CD8-positive, alpha-beta memory T cell (primary cell): ENCODE results near the gene LRRC42. TPM values are rescaled to one million over a fixed set of nuclear protein-coding genes. Genes with fewer than 3 reads are reported as not detected.

Experiments used
- CTCF ChIA-PET: fragments of 350-600 bp; sonication (Branson Sonifier 250); formaldehyde crosslinking; loops from one replicate; lab custom pipeline; 2021; ENCODE audit warnings: antibody characterized with exemption; lab: Charles Lee
- POLR2A ChIA-PET: fragments of 350-600 bp; sonication (Branson Sonifier 250); formaldehyde crosslinking; loops from one replicate; lab custom pipeline; 2021; ENCODE audit warnings: antibody characterized with exemption; lab: Charles Lee
- DNase-seq, 5 donors: peaks; one replicate each; pipeline versions ENCODE4 v3.0.0 to v3.0.0-alpha.2; 2020 to 2022; ENCODE audit warnings: mixed read lengths in 1 of 5
- H3K27ac ChIP-seq: one replicate; pipeline ENCODE4 v1.7.0; 2013; ENCODE audit warnings: low read depth, mild to moderate bottlenecking, low read length, moderate library complexity
- H3K27me3 ChIP-seq: 2 replicates; pipeline ENCODE4 v1.7.0; 2013; ENCODE audit warnings: low read length, mild to moderate bottlenecking; ENCODE audit not compliant: insufficient read depth, poor library complexity, severe bottlenecking
- H3K36me3 ChIP-seq: 2 replicates; pipeline ENCODE4 v1.7.0; 2013; ENCODE audit warnings: mild to moderate bottlenecking, low read length, moderate library complexity; ENCODE audit not compliant: insufficient read depth
- H3K4me1 ChIP-seq: 2 replicates; pipeline ENCODE4 v1.7.0; 2013; ENCODE audit warnings: mild to moderate bottlenecking, low read length, moderate library complexity; ENCODE audit not compliant: insufficient read depth
- H3K4me3 ChIP-seq: 2 replicates; pipeline ENCODE4 v1.7.0; 2013; ENCODE audit warnings: mild to moderate bottlenecking, low read length
- H3K9me3 ChIP-seq: 2 replicates; pipeline ENCODE4 v1.7.0; 2013; ENCODE audit warnings: mild to moderate bottlenecking, low read length
- H3K27ac Mint-ChIP-seq, 8 donors: one replicate each; pipeline ENCODE4 v1.8.0; 2020 to 2021; ENCODE audit warnings: mixed read lengths in 8 of 8, mild to moderate bottlenecking in 6 of 8, inconsistent platforms in 3 of 8, moderate library complexity in 3 of 8
- H3K27me3 Mint-ChIP-seq, 2 donors: one replicate each; pipeline ENCODE4 v1.8.0; 2020 to 2021; ENCODE audit warnings: mixed read lengths in 2 of 2, mild to moderate bottlenecking in 1 of 2, moderate library complexity in 1 of 2
- H3K36me3 Mint-ChIP-seq, 3 donors: one replicate each; pipeline ENCODE4 v1.8.0; 2020 to 2021; ENCODE audit warnings: mixed read lengths in 3 of 3, inconsistent platforms in 1 of 3, mild to moderate bottlenecking in 1 of 3
- H3K4me1 Mint-ChIP-seq, 3 donors: one replicate each; pipeline ENCODE4 v1.8.0; 2020 to 2021; ENCODE audit warnings: mixed read lengths in 3 of 3, inconsistent platforms in 1 of 3, mild to moderate bottlenecking in 1 of 3
- H3K4me3 Mint-ChIP-seq, 7 donors: one replicate each; pipeline ENCODE4 v1.8.0; 2020 to 2021; ENCODE audit warnings: mixed read lengths in 7 of 7, mild to moderate bottlenecking in 6 of 7, moderate library complexity in 4 of 7, inconsistent platforms in 2 of 7
- H3K9me3 Mint-ChIP-seq, 5 donors: one replicate each; pipeline ENCODE4 v1.8.0; 2020 to 2022; ENCODE audit warnings: mixed read lengths in 5 of 5, mild to moderate bottlenecking in 3 of 5, moderate library complexity in 2 of 5, inconsistent platforms in 1 of 5
- polyA plus RNA-seq: library from polyadenylated mRNA; unstranded; fragments of 300-500 nt; fragmentation: Illumina TruSeq; gene quantifications from one replicate; pipeline ENCODE4 v1.2.3, GENCODE V29; 2021
- total RNA-seq, 2 experiments: library from RNA; stranded (reverse); gene quantifications; one replicate each; pipeline ENCODE4 v1.2.3, GENCODE V29; 2021

LRRC42 gene
- total and polyA plus RNA-seq, 3 experiments from 2014 or later = 8.3 to 25.7 (median 23.6) TPM

GRCh38 chr1:53951697-53952096 is 5.5 kb downstream of the LRRC42 start:
- DNase-seq = no peak
- Histone ChIP-seq H3K4me3 (no peak overlapping the region), H3K9me3 (no peaks in the 10 kb centered on the region), H3K27ac (no peak overlapping the region), H3K36me3 (peaks cover 7% of the 10 kb centered on the region), H3K4me1 (peaks cover 9% of the 10 kb centered on the region), H3K27me3 (no peaks in the 10 kb centered on the region)
- Mint-ChIP-seq H3K27me3 (no peaks in the 10 kb centered on the region), H3K36me3 (peaks cover 0 to 40% (median 9%) of the 10 kb centered on the region in 3 donors), H3K9me3 (no peaks in the 10 kb centered on the region), H3K27ac (no peak overlapping the region), H3K4me3 (no peak overlapping the region), H3K4me1 (peaks cover 11 to 41% (median 33%) of the 10 kb centered on the region in 3 donors)
- ChIA-PET POLR2A (no interaction called here), CTCF (no interaction called here)

GRCh38 chr1:53954128-53954527 is 8.0 kb downstream of the LRRC42 start:
- Histone ChIP-seq H3K9me3 (no peaks in the 10 kb centered on the region), H3K27me3 (no peaks in the 10 kb centered on the region), H3K36me3 (peaks cover 7% of the 10 kb centered on the region), H3K27ac (no peak overlapping the region), H3K4me3 (no peak overlapping the region), H3K4me1 (no peaks in the 10 kb centered on the region)
- Mint-ChIP-seq H3K36me3 (peaks cover 0 to 49% (median 9%) of the 10 kb centered on the region in 3 donors), H3K27ac (no peak overlapping the region), H3K4me3 (no peak overlapping the region), H3K9me3 (no peaks in the 10 kb centered on the region), H3K4me1 (peaks cover 2 to 32% (median 18%) of the 10 kb centered on the region in 3 donors), H3K27me3 (no peaks in the 10 kb centered on the region)
- no peak for DNase-seq
- POLR2A ChIA-PET = no interaction called here
- CTCF ChIA-PET = interaction anchor here (4.6 kb wide), 1 partner anchor 93 kb away, joined by 19 read pairs; no protein-coding TSS in a partner anchor

- peak overlapping the region in 1 of 8 donors; percentile 35 for H3K27ac Mint-ChIP-seq
- CTCF ChIA-PET = interaction anchor here (1.2 to 4.6 kb wide), 3 partner anchors 11 to 96 kb away, joined by 3 to 19 read pairs (median 6); partner anchors contain the start of genes IFT25 and LRRC42
- POLR2A ChIA-PET = no interaction called here
These were observed 10.4 kb downstream of the LRRC42 start for GRCh38 chr1:53956308-53957168.

DNA sequence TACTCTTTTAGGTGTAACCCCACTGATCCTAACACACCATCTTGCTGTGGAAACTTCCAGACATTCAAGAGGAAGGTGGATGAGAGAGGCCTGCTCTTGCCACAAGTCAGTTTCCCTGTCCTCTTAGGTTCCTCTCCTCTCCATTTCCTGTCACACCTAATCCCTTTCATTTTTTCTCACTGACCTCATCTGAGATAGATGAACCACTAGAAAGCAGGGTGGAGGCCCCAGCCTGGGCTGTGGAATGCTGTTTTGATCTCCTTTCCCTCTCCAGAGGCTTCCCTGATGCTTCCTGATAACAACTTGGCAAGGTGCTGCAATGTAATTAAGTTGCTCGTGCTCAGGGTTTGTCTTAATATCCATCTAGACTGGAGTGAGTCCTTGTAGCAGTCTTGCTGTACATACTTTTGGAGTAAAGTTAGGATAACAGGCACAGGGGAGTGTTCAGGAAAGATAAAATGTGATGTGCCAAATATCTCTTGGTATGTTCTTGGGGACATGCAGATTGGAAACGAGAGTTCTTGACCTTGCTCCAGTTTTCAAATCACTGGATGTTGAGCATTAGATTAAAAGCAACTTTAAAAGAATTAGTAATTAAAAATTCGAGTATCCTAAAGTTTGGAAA is 11.2 kb downstream of the LRRC42 start:
- Histone ChIP-seq H3K27ac (no peak overlapping the region), H3K9me3 (no peaks in the 10 kb centered on the region), H3K4me3 (no peak overlapping the region), H3K4me1 (no peaks in the 10 kb centered on the region), H3K36me3 (peaks cover 16% of the 10 kb centered on the region), H3K27me3 (no peaks in the 10 kb centered on the region)
- H3K9me3 Mint-ChIP-seq = no peaks in the 10 kb centered on the region
- H3K36me3 Mint-ChIP-seq = peaks cover 0 to 61% (median 10%) of the 10 kb centered on the region in 3 donors
- H3K4me3 Mint-ChIP-seq = no peak overlapping the region
- peaks cover 0 to 31% (median 15%) of the 10 kb centered on the region in 3 donors for H3K4me1 Mint-ChIP-seq
- POLR2A ChIA-PET = no interaction called here
- CTCF ChIA-PET = interaction anchor here (1.8 to 4.9 kb wide), 4 partner anchors 11 to 97 kb away, joined by 6 to 81 read pairs (median 12); partner anchors contain the start of genes IFT25 and LRRC42
- no peaks in the 10 kb centered on the region for H3K27me3 Mint-ChIP-seq
- no peak for DNase-seq
- H3K27ac Mint-ChIP-seq = peak overlapping the region in 3 of 8 donors; percentile 55 to 59 (median 55)

More at GRCh38 chr1:53956308-53957168, 10.4 kb downstream of the LRRC42 start:
- H3K27ac ChIP-seq = no peak overlapping the region
- Mint-ChIP-seq H3K4me3 (no peak overlapping the region), H3K4me1 (peaks cover 0 to 32% (median 15%) of the 10 kb centered on the region in 3 donors), H3K36me3 (peaks cover 0 to 61% (median 8%) of the 10 kb centered on the region in 3 donors), H3K27me3 (no peaks in the 10 kb centered on the region), H3K9me3 (no peaks in the 10 kb centered on the region)
- no peaks in the 10 kb centered on the region for H3K27me3 ChIP-seq
- no peak for DNase-seq
- peaks cover 13% of the 10 kb centered on the region for H3K36me3 ChIP-seq
- no peaks in the 10 kb centered on the region for H3K9me3 ChIP-seq
- no peaks in the 10 kb centered on the region for H3K4me1 ChIP-seq
- no peak overlapping the region for H3K4me3 ChIP-seq

DNA sequence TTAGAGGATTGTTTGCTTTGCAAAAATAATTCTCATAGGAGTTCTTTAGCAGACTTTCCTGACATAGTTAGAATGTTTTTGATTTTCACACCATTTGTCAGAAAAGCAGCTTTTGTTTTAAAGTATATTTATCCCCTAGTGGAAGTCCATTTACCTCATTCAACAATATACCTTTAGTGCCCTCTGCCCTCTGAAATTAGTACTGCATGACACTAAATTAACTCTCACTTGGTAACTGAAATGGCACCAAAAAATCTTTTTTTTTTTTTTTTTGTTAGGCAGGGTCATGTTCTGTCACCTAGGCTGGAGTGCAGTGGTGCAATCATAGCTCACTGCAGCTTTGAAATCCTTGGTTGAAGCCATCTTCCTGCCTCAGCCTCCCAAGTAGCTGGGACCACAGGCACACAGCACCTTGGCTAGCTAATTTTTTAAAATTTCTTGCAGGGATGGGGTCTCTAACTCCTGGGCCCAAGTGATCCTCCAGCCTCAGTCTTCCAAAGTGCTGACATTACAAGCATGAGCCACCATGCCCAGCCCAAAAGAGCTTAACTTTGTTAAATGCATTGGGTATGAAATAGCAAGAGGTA is 13.6 kb downstream of the LRRC42 start:
- Mint-ChIP-seq H3K27me3 (no peaks in the 10 kb centered on the region), H3K4me1 (peaks cover 0 to 13% (median 8%) of the 10 kb centered on the region in 3 donors), H3K27ac (no peak overlapping the region), H3K4me3 (no peak overlapping the region), H3K9me3 (no peaks in the 10 kb centered on the region), H3K36me3 (peaks cover 4 to 65% (median 4%) of the 10 kb centered on the region in 3 donors)
- no peaks in the 10 kb centered on the region for H3K9me3 ChIP-seq
- no peak overlapping the region for H3K27ac ChIP-seq
- no peaks in the 10 kb centered on the region for H3K4me1 ChIP-seq
- H3K36me3 ChIP-seq = peaks cover 25% of the 10 kb centered on the region
- H3K4me3 ChIP-seq = no peak overlapping the region
- DNase-seq = peak in 2 of 5 donors; percentile 37 to 42
- CTCF ChIA-PET = interaction anchor here (0.7 to 4.9 kb wide), 16 partner anchors 10 to 475 kb away, joined by 3 to 81 read pairs (median 5); partner anchors contain the start of genes IFT25 and LRRC42
- H3K27me3 ChIP-seq = no peaks in the 10 kb centered on the region
- POLR2A ChIA-PET = interaction anchor here (0.6 kb wide), 1 partner anchor 444 kb away, joined by 3 read pairs; no protein-coding TSS in a partner anchor

- CTCF ChIA-PET = interaction anchor here (0.9 to 4.9 kb wide), 4 partner anchors 8 to 102 kb away, joined by 4 to 81 read pairs (median 16); partner anchors contain the start of genes IFT25 and LRRC42
- no peak overlapping the region for H3K27ac Mint-ChIP-seq
- POLR2A ChIA-PET = no interaction called here
These were observed 16.2 kb downstream of the LRRC42 start for GRCh38 chr1:53962395-53962794.

GRCh38 chr1:53963460-53963859 is 17.3 kb downstream of the LRRC42 start:
- ChIA-PET CTCF (interaction anchor here (2.3 kb wide), 1 partner anchor 18 kb away, joined by 7 read pairs; the partner anchor contains the start of genes IFT25 and LRRC42), POLR2A (no interaction called here)
- Mint-ChIP-seq H3K27me3 (no peaks in the 10 kb centered on the region), H3K4me1 (no peaks in the 10 kb centered on the region), H3K4me3 (no peak overlapping the region), H3K27ac (peak overlapping the region in 1 of 8 donors; percentile 41), H3K36me3 (peaks cover 4 to 78% (median 22%) of the 10 kb centered on the region in 3 donors), H3K9me3 (no peaks in the 10 kb centered on the region)
- peaks cover 43% of the 10 kb centered on the region for H3K36me3 ChIP-seq
- no peaks in the 10 kb centered on the region for H3K9me3 ChIP-seq
- H3K4me1 ChIP-seq = no peaks in the 10 kb centered on the region
- no peak for DNase-seq
- H3K27me3 ChIP-seq = no peaks in the 10 kb centered on the region
- no peak overlapping the region for H3K4me3 ChIP-seq
- H3K27ac ChIP-seq = no peak overlapping the region

More at GRCh38 chr1:53962395-53962794, 16.2 kb downstream of the LRRC42 start:
- Histone ChIP-seq H3K4me3 (no peak overlapping the region), H3K4me1 (no peaks in the 10 kb centered on the region), H3K27me3 (no peaks in the 10 kb centered on the region), H3K36me3 (peaks cover 36% of the 10 kb centered on the region), H3K27ac (no peak overlapping the region), H3K9me3 (no peaks in the 10 kb centered on the region)
- Mint-ChIP-seq H3K36me3 (peaks cover 4 to 73% (median 16%) of the 10 kb centered on the region in 3 donors), H3K4me3 (no peak overlapping the region), H3K27me3 (no peaks in the 10 kb centered on the region), H3K4me1 (peaks cover 0 to 2% (median 0%) of the 10 kb centered on the region in 3 donors), H3K9me3 (no peaks in the 10 kb centered on the region)
- DNase-seq = no peak
